ENCODE data around the gene RIPOR1.
"Not testable (repeated sequence)": the region's sequence is repeated elsewhere in the genome, so short reads cannot be mapped to it uniquely, and the experiment has no call there.

Gene RIPOR1

DNA sequence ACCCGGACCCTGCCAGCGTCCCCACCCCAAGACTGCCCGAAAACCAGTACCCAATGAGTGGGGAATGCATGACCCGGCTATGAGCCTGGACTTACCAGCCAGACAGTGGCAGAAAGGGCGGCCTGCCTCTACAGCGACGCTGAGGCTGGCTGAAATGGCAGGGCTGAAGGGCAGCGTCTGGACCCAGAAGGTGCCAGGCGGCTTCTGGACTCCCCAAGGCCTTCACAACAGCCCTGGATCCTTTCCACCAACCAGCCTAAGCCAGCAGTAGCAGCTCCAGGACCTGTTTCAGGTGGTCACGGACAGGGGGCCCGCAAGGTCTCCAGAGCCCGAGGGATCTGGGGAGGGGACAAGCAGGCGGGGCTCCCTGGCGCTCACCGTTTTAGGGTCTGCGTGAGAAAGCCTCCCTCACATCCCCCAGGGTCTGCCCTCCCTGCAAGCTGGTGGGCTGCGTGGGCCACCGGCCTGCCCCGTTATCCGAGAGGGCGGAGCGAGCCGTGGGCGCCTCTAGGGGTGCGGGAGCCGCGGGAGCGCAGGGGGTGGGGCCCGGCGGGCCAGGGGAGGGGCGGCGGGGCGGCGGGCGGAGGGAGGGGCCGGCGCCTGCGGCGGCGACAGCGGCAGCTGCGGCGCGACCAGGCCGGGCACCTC, at the start of gene RIPOR1:
Gene RIPOR1 (plus strand): TSS at position 608 of the 648 bp plus-strand sequence. CDS start 9,618 bp downstream, outside the sequence.
- DNase-seq = no peak

GRCh38 chr16:67480833-67481560, 47.6 kb upstream of the RIPOR1 start, which contains the start of gene ATP6V0D1:
TSS of gene ATP6V0D1 (minus strand) at chr16:67481157. CDS start at chr16:67481086, 71 bp downstream.
- DNase-seq = peak; percentile 48

- DNase-seq = no peak
Observed at GRCh38 chr16:67481561-67482232, 46.9 kb upstream of the RIPOR1 start.

DNA sequence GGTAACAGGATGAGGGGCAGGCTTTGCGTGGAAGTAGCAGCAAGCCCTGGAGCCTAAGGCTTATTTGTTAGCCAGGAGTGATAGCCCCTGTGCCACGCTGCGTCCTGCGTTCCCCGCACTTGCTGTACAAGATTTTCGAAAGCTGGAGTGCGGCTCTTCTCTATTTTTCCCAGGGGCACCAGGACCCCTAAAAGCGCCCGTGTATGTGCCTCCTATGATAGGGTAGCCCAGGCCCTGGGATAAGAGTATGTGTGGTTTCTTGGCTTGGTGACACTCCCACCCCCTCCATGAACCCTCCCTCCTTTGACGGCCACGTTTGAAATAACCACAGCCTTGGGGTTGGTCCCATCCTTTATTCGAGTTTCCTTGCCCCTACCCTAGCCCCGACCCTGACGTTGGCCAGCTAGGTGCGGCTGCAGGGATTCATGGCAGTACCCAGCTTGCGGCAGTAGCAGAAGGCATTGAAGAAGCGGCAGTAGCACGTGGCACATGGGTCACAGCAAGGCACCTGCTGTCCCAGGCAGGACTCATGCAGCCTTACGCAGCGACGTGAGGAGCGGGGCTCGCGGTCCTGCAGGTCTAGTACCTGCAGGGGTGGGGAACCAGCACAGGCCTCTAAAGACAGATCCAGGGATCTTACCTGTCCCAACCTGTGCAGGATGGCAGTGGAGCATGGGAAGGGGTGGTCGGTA, 46.2 kb upstream of the RIPOR1 start:
- DNase-seq = no peak

DNA sequence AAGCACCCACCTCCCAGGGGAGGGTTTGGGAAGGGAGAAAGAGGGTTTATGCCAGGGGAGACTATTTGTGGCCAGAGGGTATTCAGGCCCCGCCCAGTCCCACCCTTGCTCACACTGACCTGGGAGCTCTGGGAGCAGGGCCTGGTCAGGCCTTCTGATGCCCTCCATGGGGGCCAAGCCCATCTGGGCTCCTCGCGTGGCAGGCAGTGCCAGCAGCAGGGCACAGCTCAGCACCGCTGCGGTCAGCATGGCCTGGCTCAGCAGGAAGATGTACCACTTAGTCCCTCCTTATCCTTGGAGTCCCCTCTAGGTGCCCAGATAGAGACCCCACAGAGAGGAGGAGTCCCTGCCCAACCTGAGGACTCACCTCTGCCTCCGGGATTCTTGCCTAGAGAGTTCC, 45.5 kb upstream of the RIPOR1 start, which contains the start of gene AGRP:
Gene AGRP (minus strand): TSS at position 398 of the 400 bp plus-strand sequence. CDS start 149 bp downstream, at position 249.
- no peak for DNase-seq

DNA sequence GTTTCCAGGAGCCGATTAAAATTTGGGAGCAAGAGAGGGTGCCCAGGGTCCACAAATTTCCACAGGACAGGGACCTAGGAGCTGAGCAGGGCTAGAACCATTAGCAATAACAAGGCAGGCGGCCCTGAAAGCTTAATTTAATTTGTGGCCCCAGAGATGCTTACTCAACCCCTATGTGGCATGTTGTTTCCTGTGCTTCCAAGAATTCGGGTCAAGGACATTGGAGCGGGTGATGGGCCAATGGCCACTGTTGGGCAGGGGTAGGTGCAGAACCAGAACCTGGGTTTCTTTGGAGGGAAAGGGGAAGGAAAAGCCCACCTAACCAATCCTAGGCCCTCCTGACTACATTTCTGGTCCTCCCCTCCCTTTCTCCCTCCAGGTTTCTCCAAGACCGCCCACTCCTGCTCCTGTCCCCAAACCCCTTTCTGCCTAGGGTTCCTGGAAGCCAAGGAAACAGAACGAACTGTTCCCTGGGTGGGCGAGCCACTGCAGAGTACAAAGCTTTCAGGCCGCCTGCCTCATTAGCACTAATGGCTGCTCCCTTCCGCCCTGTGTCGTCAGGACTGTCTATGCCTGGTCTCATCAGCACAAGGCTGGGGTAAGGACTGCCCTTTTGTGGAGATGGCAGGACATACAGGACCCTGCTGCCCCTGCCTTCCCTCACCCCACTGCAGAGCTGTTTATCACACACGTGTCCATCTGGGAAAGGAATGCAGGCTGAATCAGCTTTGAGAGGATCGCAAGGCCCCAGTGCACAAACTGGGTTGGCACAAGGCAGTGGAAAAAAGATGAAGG, 44.7 kb upstream of the RIPOR1 start:
- DNase-seq = no peak

- no peak for DNase-seq
Observed at GRCh38 chr16:67486805-67487204, 41.8 kb upstream of the RIPOR1 start.

- DNase-seq = not testable (repeated sequence)
Observed at GRCh38 chr16:67487561-67487960, 41.1 kb upstream of the RIPOR1 start.

DNA sequence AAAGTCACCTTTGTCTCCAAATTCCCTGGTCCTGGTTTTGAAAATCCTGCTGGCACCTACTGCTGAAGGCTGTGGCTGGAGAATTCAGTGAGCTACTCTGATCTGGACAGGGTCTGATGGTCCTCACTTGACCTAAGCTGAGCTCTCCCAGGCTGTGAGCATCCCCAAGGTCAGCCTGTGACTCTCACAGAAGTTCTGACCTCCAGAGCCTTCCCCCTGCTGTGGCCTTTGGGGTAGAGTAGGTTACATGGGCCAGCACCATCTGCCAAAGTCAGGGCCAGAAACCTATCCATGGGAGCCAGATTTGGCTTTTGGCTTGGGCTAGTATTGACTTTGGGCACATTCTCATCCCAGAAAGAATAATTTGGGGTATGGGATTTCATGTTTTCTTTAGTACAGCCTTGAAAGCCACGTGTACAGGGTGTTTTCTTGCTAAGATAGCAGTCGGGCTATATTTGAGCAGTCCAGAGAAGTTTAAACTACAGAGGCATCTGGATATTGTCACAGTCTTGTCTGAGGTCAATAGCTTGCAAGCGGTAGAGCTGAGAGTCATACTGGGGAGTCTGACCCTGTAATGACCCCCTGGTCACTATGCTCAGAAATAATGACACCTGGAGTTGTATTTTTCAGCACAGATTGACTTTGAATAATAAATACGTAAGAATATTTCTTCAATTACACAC, 39.1 kb upstream of the RIPOR1 start:
- DNase-seq = no peak

DNA sequence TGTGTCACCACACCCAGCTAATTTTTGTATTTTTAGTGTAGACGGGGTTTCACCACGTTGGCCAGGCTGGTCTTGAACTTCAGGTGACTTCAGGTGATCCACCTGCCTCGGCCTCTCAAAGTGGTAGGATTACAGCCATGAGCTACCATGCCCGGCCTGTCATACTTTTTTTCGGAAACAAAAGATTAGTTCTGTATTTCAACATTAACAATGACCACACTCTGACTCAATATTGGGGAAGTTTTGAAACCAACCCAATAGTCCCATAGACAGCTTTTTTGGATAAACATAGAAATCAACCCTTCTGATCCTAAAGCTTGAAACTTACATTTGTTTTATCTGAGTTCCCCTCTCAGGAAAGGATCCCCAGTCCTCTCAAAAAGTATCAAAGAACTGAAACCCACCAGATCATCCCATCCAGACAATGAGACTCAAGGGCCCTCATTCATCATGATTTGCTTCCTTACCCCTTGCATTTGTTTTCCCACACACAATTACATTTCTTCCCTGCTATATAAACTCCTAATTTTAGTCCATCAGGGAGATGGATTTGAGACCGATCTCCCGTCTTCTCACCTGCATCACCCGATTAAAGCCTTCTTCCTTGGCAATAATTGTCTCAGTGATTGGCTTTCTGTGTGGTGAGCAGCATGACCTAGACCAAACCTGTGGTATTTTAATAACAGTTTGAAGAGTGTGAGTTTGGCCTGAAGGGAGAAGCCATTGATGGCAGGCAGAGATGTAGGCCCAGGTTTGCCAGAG, 38.1 kb upstream of the RIPOR1 start:
- DNase-seq = peak; percentile 10

GRCh38 chr16:67499106-67499505, 29.5 kb upstream of the RIPOR1 start:
- no peak for DNase-seq

GRCh38 chr16:67504031-67505021, 24.3 kb upstream of the RIPOR1 start:
- no peak for DNase-seq

- DNase-seq = no peak
Observed at GRCh38 chr16:67506468-67506867, 22.2 kb upstream of the RIPOR1 start.

- DNase-seq = no peak
Observed at GRCh38 chr16:67509016-67509415, 19.6 kb upstream of the RIPOR1 start.

GRCh38 chr16:67513892-67514291, 14.7 kb upstream of the RIPOR1 start:
- DNase-seq = not testable (repeated sequence)

DNA sequence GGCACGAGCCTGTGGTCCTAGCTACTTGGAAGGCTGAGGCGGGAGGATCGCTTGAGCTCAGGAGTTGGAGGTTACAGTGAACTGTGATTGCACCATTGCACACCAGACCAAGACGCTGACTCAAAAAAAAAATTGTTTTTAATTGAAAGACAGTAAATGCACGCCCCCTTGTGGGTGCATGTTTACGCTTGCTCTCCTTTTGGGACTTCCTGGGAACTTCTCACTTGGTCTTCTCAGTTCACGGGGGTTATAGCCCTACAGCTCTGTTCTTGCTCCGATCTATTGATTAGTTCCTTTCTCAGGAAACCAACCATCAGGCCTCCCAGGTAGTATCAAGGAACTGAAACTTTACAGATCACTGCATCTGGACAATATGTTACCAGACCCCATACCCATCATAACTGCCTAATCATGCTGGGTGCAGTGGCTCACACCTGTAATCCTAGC, 14.2 kb upstream of the RIPOR1 start:
- DNase-seq = peak; percentile 52

DNA sequence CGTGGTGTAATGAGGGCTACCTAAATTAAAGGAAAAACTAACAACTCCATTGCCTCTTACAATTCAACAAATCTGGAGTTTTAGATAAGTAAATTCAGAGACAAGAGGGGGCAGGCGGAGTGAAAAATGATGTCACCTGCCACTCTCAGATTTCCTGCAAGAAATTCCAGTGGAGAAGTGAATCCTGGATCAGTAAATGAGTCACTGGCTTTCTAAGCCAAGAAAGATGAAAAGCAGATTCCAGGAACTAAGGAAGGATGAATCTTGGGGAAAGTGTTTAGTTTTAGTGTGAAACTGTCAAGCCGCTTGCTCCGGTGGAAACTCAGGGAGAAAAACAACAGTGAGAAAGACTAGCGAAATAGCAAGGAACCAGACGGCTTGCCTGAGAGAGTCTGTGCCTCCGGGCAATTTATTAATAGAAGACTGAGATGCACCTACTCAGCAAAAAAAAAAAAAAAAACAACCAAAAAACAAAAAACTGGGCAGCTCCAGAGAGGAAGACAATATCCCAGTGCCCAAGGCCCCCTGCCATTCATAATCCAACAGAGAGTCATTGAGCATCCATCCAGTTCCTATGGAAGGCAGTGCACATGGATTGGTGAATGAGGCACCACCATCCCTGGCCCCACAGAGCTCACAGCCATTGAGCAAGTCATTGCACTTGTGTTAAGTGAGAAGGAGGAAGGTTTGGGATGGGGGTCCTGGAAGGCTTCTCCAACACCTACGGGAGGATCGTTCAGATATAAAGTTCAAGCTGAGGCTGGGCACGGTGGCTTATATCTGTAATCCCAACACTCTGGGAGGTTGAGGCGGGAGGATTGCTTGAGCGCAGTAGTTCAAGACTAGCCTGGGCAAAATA, 12.1 kb upstream of the RIPOR1 start:
- no peak for DNase-seq

GRCh38 chr16:67517155-67517445, 11.5 kb upstream of the RIPOR1 start:
- no peak for DNase-seq
